ENCODE measurements around the gene IRX1.

IRX1 gene

GRCh38 chr5:3595006-3595961, at the start of gene IRX1:
Gene IRX1 (plus strand): TSS chr5:3595832. CDS start chr5:3596106, 274 bp downstream.
- no peak for DNase-seq

- no peak for DNase-seq
These were observed 49.6 kb upstream of the IRX1 start for GRCh38 chr5:3546028-3546427.

GRCh38 chr5:3564116-3564515, 31.5 kb upstream of the IRX1 start:
- DNase-seq, result no peak

GRCh38 chr5:3564827-3565518, 30.7 kb upstream of the IRX1 start:
- DNase-seq, result no peak

GRCh38 chr5:3584724-3585531, 10.7 kb upstream of the IRX1 start:
- no peak for DNase-seq

GRCh38 chr5:3590161-3590966, 5.3 kb upstream of the IRX1 start:
- DNase-seq, result no peak

GRCh38 chr5:3590967-3591900, 4.4 kb upstream of the IRX1 start:
- no peak for DNase-seq

GRCh38 chr5:3592298-3592697, 3.3 kb upstream of the IRX1 start:
- DNase-seq, result no peak

GRCh38 chr5:3593771-3594509, 1.7 kb upstream of the IRX1 start:
- no peak for DNase-seq

- DNase-seq, result no peak
These were observed 1.1 kb upstream of the IRX1 start for GRCh38 chr5:3594510-3595005.

GRCh38 chr5:3596261-3596825, 711 bp downstream of the IRX1 start:
- no peak for DNase-seq

GRCh38 chr5:3596857-3597166, 1.2 kb downstream of the IRX1 start:
- DNase-seq, result no peak

GRCh38 chr5:3597167-3598007, 1.8 kb downstream of the IRX1 start:
- DNase-seq, result no peak

- DNase-seq, result no peak
These were observed 2.6 kb downstream of the IRX1 start for GRCh38 chr5:3598207-3598606.

- DNase-seq, result no peak
These were observed 3.2 kb downstream of the IRX1 start for GRCh38 chr5:3598769-3599211.

- no peak for DNase-seq
These were observed 3.8 kb downstream of the IRX1 start for GRCh38 chr5:3599226-3600105.

GRCh38 chr5:3600106-3601060, 4.8 kb downstream of the IRX1 start:
- DNase-seq, result no peak
